Neutrophil (primary cell): ENCODE results near the gene SPATA16.

Source experiments
- H3K27ac ChIP-seq: fragments of 200-600 bp; sonication (generic); 2 replicates; pipeline ENCODE4 v1.5.1; 2016; ENCODE audit warnings: mild to moderate bottlenecking, moderate library complexity
- H3K27me3 ChIP-seq: fragments of 200-600 bp; sonication (generic); 2 replicates; pipeline ENCODE4 v1.6.0; 2016; ENCODE audit warnings: mild to moderate bottlenecking
- H3K36me3 ChIP-seq: fragments of 200-600 bp; sonication (generic); 2 replicates; pipeline ENCODE4 v1.5.1; 2017
- H3K4me1 ChIP-seq, 2 experiments: fragments of 200-600 bp in 1 of 2; sonication (generic) in 1 of 2; 1 replicate in 1 of 2; 2 replicates in 1 of 2; pipeline versions ENCODE4 v1.5.1 to v1.6.1; 2013 to 2016; ENCODE audit warnings: low read depth in 1 of 2, low read length in 1 of 2, mild to moderate bottlenecking in 1 of 2, moderate library complexity in 1 of 2; ENCODE audit not compliant: control insufficient read depth in 1 of 2, insufficient read depth in 1 of 2
- H3K4me3 ChIP-seq, 2 experiments: fragments of 200-600 bp in 1 of 2; sonication (generic) in 1 of 2; 1 replicate in 1 of 2; 2 replicates in 1 of 2; pipeline ENCODE4 v1.5.1; 2013 to 2016; ENCODE audit warnings: low read depth in 1 of 2, low read length in 1 of 2, mild to moderate bottlenecking in 1 of 2, moderate library complexity in 1 of 2
- H3K9me3 ChIP-seq: fragments of 200-600 bp; sonication (generic); 2 replicates; pipeline ENCODE4 v1.5.1; 2016
- CTCF ChIP-seq: fragments of 200-600 bp; sonication (generic); IDR thresholded peaks from 2 replicates; pipeline ENCODE4 v1.5.1; 2016; ENCODE audit warnings: antibody characterized with exemption

Gene SPATA16

GRCh38 chr3:173138026-173138425 is 3.0 kb downstream of the SPATA16 start:
- Histone ChIP-seq H3K27ac (no peak overlapping the region), H3K4me3 (no peak overlapping the region), H3K9me3 (no peaks in the 10 kb centered on the region), H3K4me1 (no peaks in the 10 kb centered on the region), H3K36me3 (no peaks in the 10 kb centered on the region), H3K27me3 (no peaks in the 10 kb centered on the region)
- no peak for TF ChIP-seq CTCF

GRCh38 chr3:173135059-173135458 is 6.0 kb downstream of the SPATA16 start:
- H3K36me3 ChIP-seq, result no peaks in the 10 kb centered on the region
- no peak for TF ChIP-seq CTCF
- H3K4me3 ChIP-seq, result no peak overlapping the region
- H3K27me3 ChIP-seq, result no peaks in the 10 kb centered on the region
- H3K9me3 ChIP-seq, result no peaks in the 10 kb centered on the region
- H3K27ac ChIP-seq, result no peak overlapping the region
- no peaks in the 10 kb centered on the region for H3K4me1 ChIP-seq

GRCh38 chr3:173128633-173129032 is 12.4 kb downstream of the SPATA16 start:
- no peaks in the 10 kb centered on the region for H3K4me1 ChIP-seq
- no peaks in the 10 kb centered on the region for H3K9me3 ChIP-seq
- TF ChIP-seq CTCF, result no peak
- no peaks in the 10 kb centered on the region for H3K27me3 ChIP-seq
- H3K4me3 ChIP-seq, result no peak overlapping the region
- no peak overlapping the region for H3K27ac ChIP-seq
- no peaks in the 10 kb centered on the region for H3K36me3 ChIP-seq

- Histone ChIP-seq H3K27ac (no peak overlapping the region), H3K27me3 (no peaks in the 10 kb centered on the region), H3K36me3 (no peaks in the 10 kb centered on the region), H3K4me1 (no peaks in the 10 kb centered on the region), H3K9me3 (no peaks in the 10 kb centered on the region), H3K4me3 (no peak overlapping the region)
- TF ChIP-seq CTCF, result no peak
These were observed 29.7 kb downstream of the SPATA16 start for GRCh38 chr3:173111321-173111720.

GRCh38 chr3:173109143-173109542 is 31.9 kb downstream of the SPATA16 start:
- no peaks in the 10 kb centered on the region for H3K27me3 ChIP-seq
- H3K4me1 ChIP-seq, result no peaks in the 10 kb centered on the region
- H3K9me3 ChIP-seq, result no peaks in the 10 kb centered on the region
- no peak overlapping the region for H3K4me3 ChIP-seq
- TF ChIP-seq CTCF, result no peak
- no peak overlapping the region for H3K27ac ChIP-seq
- H3K36me3 ChIP-seq, result no peaks in the 10 kb centered on the region

- TF ChIP-seq CTCF, result no peak
- Histone ChIP-seq H3K4me1 (no peaks in the 10 kb centered on the region), H3K27ac (no peak overlapping the region), H3K27me3 (no peaks in the 10 kb centered on the region), H3K9me3 (no peaks in the 10 kb centered on the region), H3K36me3 (no peaks in the 10 kb centered on the region), H3K4me3 (no peak overlapping the region)
These were observed 37.6 kb downstream of the SPATA16 start for GRCh38 chr3:173103469-173103868.
